GM12872 (cell line): Measurements from ENCODE around the gene SYNGR3.

ENCODE experiments used
- CTCF ChIP-seq: IDR thresholded peaks from 3 replicates; pipeline ENCODE4 v1.5.1; 2011; ENCODE audit warnings: low read depth, mild to moderate bottlenecking, low read length, moderate library complexity; ENCODE audit not compliant: insufficient read depth

SYNGR3 gene

DNA sequence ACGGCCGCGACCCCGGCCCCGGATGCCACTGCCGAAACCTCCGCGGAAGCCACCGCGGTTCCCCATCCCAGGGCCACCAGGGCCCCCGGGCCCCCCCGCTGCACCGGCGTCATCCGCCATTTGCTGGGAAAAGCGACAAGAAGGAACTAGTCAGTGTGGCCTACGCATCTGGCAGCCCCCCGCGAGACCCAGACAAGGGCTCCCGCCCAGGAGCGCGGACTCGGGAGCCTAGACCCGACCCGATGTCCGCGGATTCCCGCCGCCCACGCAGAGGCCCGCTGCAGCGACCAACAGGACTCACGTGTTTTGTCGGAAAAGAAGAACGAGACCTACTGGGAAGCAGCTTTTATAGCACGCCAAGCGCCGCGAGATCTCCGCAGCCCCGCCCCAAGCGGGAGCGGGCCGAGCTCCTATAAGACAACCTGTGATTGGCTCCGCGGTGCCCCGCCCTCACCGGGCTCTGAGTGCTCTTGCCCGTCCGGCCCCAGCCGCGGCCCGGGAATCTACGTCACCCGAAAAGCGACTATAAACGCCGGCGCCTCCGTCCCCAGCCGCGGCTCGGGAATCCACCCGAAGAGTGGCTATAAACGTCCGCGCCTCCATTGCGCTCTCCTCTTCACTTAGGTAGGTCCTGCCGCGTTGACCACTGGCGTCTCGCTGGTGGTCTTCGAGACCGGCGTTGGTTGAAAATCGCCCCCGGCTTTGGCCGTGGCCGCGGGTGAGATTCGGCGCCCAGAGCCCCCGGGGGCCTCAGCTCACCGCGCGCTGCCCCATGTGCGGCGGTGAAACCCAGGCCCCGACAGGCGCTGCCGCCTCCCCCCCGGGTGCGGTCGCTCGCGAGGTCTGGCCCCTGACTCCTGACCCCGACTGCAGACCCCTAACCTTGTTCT, 25.0 kb upstream of the SYNGR3 start, which contains the start of gene RPS2:
RPS2 (minus strand) TSS at position 321 of the 890 bp plus-strand sequence; CDS start at position 120, 201 bp downstream.
- no peak for TF ChIP-seq CTCF

DNA sequence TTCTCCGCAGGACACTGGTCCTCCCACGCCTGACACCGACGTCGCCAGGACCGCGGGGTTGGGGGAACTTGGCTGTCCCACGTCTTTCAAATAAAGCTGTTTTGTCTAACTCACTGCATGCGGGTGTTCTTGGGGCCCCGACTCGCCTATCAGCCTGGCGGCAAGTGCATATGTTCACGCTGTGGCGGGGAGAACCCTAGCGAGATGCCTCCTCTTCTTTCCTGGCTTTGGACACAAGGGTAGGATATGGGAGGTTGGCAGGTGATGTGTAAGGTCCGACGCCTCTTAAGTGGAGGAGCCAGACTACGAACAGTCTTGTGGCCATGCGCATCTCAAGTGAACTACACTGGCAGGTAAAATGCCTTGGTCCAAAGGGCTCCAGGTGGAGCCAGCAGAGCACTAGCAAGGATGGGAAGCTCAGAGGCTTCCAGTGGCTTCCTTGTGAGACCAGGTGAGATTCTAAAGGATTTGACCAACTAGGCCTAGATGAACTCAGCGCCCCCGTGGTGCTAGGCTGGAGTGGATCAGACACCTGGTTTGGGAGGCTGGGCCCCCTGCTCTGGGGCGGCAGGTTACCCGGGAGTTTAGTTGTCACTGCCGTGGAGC, 24.3 kb upstream of the SYNGR3 start:
- TF ChIP-seq CTCF: no peak

- TF ChIP-seq CTCF: no peak
Observed at GRCh38 chr16:1966460-1966859, 23.3 kb upstream of the SYNGR3 start, which contains the start of gene RNF151. RNF151 (plus strand) TSS chr16:1966856; CDS start chr16:1966882, 26 bp downstream.

DNA sequence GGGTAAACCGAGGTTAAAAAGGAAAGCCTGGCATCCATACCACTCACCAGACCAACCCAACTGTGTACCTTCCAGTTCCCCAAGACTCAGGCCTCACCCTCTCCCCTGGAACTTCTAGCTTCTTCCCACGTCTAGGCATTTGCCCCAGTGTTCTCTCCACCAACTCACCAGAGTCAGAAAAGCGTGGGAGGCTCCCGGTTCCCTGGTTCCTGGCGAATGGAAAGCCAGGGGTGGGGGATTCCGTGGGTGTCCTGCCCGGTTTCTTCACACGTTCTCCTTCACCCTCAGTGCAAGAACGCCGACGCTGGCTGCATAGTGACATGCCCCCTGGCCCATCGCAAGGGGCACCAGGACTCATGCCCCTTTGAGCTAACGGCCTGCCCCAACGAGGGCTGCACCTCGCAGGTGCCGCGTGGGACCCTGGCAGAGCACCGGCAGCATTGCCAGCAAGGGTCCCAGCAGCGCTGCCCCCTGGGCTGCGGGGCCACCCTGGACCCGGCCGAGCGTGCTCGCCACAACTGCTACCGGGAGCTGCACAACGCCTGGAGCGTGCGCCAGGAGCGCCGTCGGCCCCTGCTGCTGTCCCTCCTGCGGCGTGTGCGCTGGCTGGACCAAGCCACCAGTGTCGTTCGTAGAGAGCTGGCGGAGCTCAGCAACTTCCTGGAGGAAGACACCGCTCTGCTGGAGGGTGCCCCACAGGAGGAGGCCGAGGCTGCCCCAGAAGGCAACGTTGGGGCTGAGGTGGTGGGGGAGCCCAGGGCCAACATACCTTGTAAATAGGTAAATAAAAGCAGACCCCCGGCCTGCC, 21.4 kb upstream of the SYNGR3 start:
- TF ChIP-seq CTCF: no peak

DNA sequence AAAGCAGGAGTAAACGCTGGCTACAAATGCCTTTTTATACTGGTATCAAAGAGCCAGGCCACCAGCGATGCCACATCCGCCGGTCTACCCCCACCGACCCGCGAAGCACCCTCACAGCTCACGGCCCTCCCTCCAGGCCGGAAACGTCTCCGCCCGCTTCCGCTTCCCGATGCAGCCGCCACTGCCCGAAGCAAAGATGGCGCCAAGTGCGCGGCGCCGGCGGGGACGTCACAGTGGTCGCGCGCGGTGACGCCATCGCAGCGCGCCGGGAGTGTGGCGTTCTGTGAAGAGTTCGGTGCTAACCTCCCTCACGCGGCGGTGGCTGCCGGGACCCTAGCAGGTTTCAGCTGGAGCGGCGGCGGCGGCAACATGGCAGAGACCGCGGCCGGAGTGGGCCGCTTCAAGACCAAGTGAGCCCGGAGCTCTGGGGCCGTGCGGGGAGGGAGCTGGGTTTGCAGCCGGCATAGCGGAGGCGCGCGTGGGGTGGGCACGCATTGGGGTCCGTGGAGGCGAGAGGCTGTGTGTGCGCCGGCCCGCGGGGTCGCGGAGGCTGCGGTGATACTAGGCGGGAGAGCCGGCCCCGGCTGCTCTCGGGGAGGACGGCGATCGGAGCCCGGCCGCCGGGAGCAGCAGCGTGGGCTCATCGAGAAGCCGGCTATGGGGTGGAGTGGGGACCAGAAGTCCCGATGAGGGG, 17.8 kb upstream of the SYNGR3 start, which contains the start of gene TBL3:
TBL3 (plus strand) TSS at position 258 of the 694 bp plus-strand sequence; CDS start at position 370, 112 bp downstream.
- TF ChIP-seq CTCF: no peak

- no peak for TF ChIP-seq CTCF
Observed at GRCh38 chr16:1972490-1972877, 17.3 kb upstream of the SYNGR3 start.
